Stimulated activated CD4-positive, alpha-beta T cell treated with anti-CD3 and anti-CD28 coated beads, Interleukin-15, amount 100 ng/mL, for 48 hours (primary cell): ENCODE results near the gene PDCD6IP.

Source experiments
- DNase-seq, 2 donors: peaks; one replicate each; pipeline ENCODE4 v3.0.0-alpha.2; 2020; ENCODE audit warnings: low read depth in 2 of 2

PDCD6IP gene

DNA sequence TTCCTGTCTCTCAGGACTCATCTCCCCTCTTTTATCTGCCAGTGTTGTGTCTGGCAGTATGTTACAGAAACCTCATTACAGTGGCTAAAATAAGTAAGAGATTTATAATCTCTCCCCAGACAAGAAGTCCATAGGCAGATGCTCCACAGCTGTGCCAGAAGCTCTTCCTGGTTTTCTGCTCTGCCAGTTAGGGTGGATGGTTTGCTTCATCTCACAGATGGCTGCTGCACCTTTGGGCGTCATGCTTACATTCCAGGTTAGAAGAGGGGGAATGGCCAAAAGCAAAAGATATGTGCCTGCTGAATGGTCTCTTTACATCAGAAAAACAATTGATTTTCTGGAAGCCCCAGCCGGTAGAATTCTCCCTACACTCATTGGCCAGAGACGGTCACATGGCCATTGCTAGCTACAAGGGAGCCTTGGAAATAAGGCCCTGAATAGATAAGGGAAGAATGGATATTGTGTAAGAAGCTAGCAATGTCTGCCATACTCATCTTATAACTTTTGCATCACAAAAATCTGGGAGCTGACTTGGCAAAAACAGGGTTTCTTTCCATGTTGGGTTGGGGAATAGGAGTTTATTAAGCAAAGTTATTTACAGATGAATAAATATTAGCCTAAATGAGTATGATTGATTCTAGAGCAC, 91.1 kb downstream of the PDCD6IP start:
- no peak for DNase-seq

- no peak for DNase-seq
These were observed 94.2 kb downstream of the PDCD6IP start for GRCh38 chr3:33892655-33893054.

DNA sequence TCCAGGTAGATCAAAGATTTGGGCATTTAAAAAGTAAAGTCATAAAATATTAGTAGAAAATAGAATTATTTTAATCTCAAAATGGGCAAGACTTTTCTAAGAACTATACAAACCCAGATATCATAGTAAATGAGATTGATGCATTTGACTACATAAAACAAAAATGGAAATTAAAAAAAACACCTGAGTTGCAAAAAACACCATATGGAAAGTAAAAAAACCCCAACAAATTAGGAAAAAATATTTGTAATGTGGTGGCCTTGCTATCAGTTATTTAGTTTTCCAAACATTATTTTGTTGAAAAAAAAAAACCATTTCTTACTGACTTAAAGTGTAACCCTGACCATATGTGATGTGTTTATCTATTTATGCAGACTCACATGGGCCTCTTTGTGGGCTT, 97.2 kb downstream of the PDCD6IP start:
- DNase-seq, result no peak

DNA sequence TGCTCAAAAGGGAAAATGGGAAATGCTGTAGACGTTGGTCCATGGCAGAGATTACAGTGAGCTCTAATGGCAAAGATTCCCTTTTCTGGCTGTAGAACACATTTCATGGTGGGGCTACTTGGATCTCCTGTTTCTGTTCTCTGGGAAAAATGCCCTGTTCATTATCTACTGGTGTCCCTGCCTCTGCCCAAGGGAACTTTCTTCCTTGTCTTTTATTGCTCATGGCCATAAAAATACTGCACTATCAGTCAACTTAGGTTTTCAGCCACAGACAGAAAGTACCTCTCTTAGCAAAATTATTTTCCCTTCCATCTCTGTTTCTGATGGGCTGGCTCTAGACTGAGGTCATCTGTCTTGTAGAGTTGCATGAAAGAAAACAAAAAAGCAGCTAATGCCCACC, 98.9 kb downstream of the PDCD6IP start:
- DNase-seq, result no peak

DNA sequence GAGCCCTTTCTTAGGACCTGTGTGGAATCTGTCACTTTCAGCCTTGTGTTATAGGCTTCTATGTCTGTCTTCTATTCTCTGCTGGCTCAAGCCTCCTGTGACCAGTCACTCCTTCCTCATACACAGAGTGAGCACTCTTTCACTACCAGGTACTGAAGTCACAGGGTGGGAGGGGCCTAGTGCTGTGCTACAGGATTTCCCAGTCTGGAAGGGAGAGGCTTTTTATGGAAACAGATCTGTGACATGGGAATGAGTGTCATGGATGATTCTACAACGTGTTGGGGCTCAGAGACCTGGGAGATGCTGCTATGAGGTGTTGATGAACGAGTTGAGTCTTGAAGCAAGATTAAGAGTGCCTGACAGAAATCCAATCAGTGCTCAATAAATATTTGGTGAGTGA, 100.5 kb downstream of the PDCD6IP start:
- DNase-seq, result no peak

- DNase-seq, result no peak
These were observed 102.0 kb downstream of the PDCD6IP start for GRCh38 chr3:33900440-33900808.

GRCh38 chr3:33900809-33901505, 102.5 kb downstream of the PDCD6IP start:
- DNase-seq, result no peak

DNA sequence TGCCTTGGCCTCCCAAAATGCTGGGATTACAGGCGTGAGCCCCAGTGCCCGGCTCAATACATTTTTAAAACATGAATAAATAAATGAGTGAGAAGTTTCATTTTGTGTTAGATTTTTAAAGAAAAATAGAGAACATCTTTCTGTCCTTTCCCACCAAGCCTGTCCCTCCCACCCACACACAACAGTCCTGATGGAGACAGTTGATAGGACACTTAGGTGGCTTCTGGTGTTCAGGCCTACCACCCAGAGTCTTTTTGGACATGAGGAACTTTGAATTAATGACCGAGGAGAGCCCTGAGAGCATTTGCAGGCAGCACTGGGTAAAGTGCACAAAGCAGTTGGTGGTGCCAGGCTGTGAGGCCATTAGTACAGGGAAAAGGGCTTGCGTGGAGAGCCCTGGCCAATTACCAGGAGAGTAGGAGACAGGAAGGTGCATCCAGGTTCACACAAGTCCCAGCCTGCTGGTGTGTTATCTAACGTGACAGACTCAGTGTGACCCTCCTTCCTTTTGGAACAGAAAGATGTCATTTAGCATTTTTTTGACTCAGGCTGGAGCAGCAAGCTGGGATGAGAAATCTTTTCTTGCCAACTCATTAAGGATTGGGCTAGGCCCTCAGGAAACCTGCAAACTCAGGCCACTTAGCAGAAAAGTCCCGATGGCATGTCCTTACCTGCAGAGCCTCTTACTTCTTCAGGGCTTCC, 103.6 kb downstream of the PDCD6IP start:
- DNase-seq, result no peak

GRCh38 chr3:33904730-33905129, 106.3 kb downstream of the PDCD6IP start:
- DNase-seq, result no peak

- no peak for DNase-seq
These were observed 109.9 kb downstream of the PDCD6IP start for GRCh38 chr3:33908250-33908851.

- DNase-seq, result no peak
These were observed 111.1 kb downstream of the PDCD6IP start for GRCh38 chr3:33909547-33909946.

DNA sequence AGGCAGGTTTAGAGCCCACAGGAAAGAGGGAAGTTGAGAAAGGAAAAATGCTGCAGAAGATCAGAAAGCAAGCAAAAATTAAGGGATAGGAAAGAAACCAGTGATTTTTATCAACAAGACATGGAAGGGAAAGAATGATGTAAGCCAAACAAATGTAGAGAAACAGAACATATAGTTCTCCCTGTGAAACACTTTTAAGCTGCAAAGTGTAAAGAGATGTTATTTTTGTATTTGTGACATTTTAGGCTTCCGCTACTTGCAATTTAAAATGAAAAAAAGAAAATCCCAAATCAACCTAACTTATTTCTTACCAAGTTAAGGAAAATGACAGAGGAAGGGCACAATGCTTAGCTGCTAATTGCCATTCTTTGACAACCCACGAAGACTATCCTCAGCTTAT, 111.6 kb downstream of the PDCD6IP start:
- DNase-seq, result no peak

DNA sequence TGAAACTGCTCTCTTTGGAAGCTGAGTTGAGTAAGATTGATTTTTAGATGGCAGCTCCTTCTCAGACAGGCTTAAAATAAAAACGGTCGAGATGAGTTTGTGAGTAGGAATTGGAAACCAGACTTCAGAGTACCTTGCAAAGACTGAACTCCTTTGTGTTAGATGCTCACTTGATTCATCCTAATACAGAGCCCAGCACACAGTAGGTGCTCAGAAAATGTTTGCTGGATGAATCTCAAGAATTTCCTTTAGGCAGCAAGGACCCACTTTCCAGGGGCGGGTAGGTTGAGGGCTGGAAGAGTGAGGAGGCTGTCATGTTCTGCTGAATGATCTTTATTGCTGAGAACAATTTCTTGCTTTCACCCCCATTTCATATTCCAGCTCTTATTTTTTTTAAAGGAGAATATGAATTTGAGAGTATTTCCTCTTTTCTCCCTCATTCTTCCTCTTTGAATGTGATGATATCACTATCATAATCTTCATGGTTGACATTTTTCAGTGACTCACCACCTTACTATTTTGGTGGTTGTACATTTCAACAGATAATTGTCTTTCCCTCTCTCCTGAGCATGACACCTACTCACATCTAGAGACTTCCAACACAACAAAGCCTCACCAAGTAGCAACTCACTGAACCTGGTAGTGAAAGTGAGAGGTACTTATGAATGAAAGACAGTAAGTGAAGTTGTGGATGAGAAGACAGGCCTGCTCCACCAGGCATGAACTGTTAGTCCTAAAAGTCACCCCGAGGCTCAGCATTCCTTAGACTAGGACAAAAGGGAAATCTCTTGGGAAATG, 113.3 kb downstream of the PDCD6IP start:
- no peak for DNase-seq

GRCh38 chr3:33914212-33914611, 115.8 kb downstream of the PDCD6IP start:
- DNase-seq, result no peak

- DNase-seq, result no peak
These were observed 116.4 kb downstream of the PDCD6IP start for GRCh38 chr3:33914731-33915379.

- no peak for DNase-seq
These were observed 117.5 kb downstream of the PDCD6IP start for GRCh38 chr3:33915796-33916546.

DNA sequence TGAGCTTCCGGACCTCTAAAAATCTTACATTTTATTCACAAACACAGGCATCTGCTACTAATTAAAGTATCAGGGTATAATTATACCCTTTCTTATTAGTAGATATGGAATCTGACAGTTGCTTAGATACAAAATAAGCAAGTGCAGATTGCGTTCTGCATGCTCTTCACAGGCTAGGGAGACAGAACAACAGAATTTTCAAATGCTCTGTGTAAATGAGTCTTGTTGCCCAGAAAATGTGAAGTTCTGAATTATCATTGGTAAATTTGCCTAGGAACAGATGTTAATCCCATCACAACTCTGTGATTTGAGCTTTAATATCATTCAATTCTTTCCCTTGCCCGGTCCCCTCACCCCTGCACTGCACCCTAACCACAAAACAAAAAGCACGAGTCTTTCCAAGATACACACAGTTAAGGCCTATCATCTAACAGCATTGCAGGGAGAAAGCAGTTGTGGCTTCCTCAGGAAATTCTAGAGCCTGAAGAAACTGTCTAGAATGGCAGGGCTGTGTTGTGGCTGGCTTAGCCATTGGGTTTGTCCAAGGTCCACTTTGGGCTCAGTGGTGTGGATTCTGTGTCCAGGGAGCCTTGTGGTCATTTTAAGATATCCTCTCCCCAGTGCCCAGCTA, 119.8 kb downstream of the PDCD6IP start:
- DNase-seq, result no peak
